Neural progenitor cell (in vitro differentiated cells): ENCODE results near the gene SCGN. TPM values are rescaled to one million over a fixed set of nuclear protein-coding genes. Genes with fewer than 3 reads are reported as not detected.

ENCODE experiments used
- DNase-seq: peaks from one replicate; pipeline ENCODE4 v3.0.0-alpha.2; 2016; ENCODE audit warnings: low spot score
- H2AFZ ChIP-seq: fragments of 200-600 bp; sonication (generic); replicated peaks from 2 replicates; pipeline ENCODE4 v1.6.1; 2016; ENCODE audit warnings: antibody characterized with exemption
- H3F3A ChIP-seq: fragments of 200-600 bp; sonication (generic); 2 replicates; pipeline ENCODE4 v1.6.1; 2016; ENCODE audit warnings: antibody characterized with exemption, low read depth
- H3K27ac ChIP-seq: fragments of 200-600 bp; sonication (generic); 2 replicates; pipeline ENCODE4 v1.5.1; 2016; ENCODE audit warnings: mild to moderate bottlenecking
- H3K27me3 ChIP-seq: fragments of 200-600 bp; sonication (generic); 2 replicates; pipeline ENCODE4 v1.6.1; 2016; ENCODE audit warnings: mild to moderate bottlenecking, moderate library complexity
- H3K36me3 ChIP-seq: fragments of 200-600 bp; sonication (generic); 2 replicates; pipeline ENCODE4 v1.5.1; 2016
- H3K4me1 ChIP-seq: fragments of 200-600 bp; sonication (generic); 2 replicates; pipeline ENCODE4 v1.6.1; 2016; ENCODE audit warnings: mixed run types
- H3K4me2 ChIP-seq: fragments of 200-600 bp; sonication (generic); 2 replicates; pipeline ENCODE4 v1.6.1; 2016
- H3K4me3 ChIP-seq: fragments of 200-600 bp; sonication (generic); 2 replicates; pipeline ENCODE4 v1.5.1; 2016
- H3K79me2 ChIP-seq: fragments of 200-600 bp; sonication (generic); 2 replicates; pipeline ENCODE4 v1.6.1; 2016; ENCODE audit warnings: low read depth
- H3K9ac ChIP-seq: fragments of 200-600 bp; sonication (generic); 2 replicates; pipeline ENCODE4 v1.6.1; 2016
- H3K9me3 ChIP-seq: fragments of 200-600 bp; sonication (generic); 2 replicates; pipeline ENCODE4 v1.5.1; 2016; ENCODE audit warnings: low read depth
- H4K20me1 ChIP-seq: fragments of 200-600 bp; sonication (generic); 2 replicates; pipeline ENCODE4 v1.6.1; 2016; ENCODE audit warnings: low read depth
- H3K27ac Mint-ChIP-seq: 3 replicates; pipeline ENCODE4 v1.8.0; 2021; ENCODE audit warnings: mixed read lengths
- H3K27me3 Mint-ChIP-seq: 2 replicates; pipeline ENCODE4 v1.8.0; 2022; ENCODE audit warnings: low read depth, mild to moderate bottlenecking, inconsistent platforms, moderate library complexity, mixed read lengths; ENCODE audit not compliant: insufficient read depth
- H3K36me3 Mint-ChIP-seq: 3 replicates; pipeline ENCODE4 v1.8.0; 2021; ENCODE audit warnings: mixed read lengths
- H3K4me1 Mint-ChIP-seq: 3 replicates; pipeline ENCODE4 v1.8.0; 2021; ENCODE audit warnings: mixed read lengths
- H3K4me3 Mint-ChIP-seq: 3 replicates; pipeline ENCODE4 v1.8.0; 2021; ENCODE audit warnings: mild to moderate bottlenecking, moderate library complexity, mixed read lengths
- H3K9me3 Mint-ChIP-seq: 3 replicates; pipeline ENCODE4 v1.8.0; 2020; ENCODE audit warnings: mixed read lengths
- EZH2 ChIP-seq: fragments of 200-600 bp; sonication (generic); IDR thresholded peaks from 2 replicates; pipeline ENCODE4 v1.6.1; 2017; ENCODE audit warnings: antibody characterized with exemption, mild to moderate bottlenecking, moderate library complexity
- EZH2phosphoT487 ChIP-seq: fragments of 200-600 bp; sonication (generic); IDR thresholded peaks from 2 replicates; pipeline ENCODE4 v1.6.1; 2017; ENCODE audit warnings: antibody characterized with exemption
- total RNA-seq: library from RNA; depleted of rRNA; stranded (reverse); fragments of >200 nt; gene quantifications from 2 replicates; pipeline ENCODE4 v1.2.3, GENCODE V29; 2015; ENCODE audit warnings: low replicate concordance
- TF ChIP-seq, protein P1 (sequence below): fragments of 200-600 bp; sonication (generic); IDR thresholded peaks from 2 replicates; pipeline ENCODE4 v1.5.1; 2017; ENCODE audit warnings: antibody characterized with exemption, mild to moderate bottlenecking

The SCGN gene
- total RNA-seq, 1 donor from 2014 or later, result not detected

GRCh38 chr6:25743868-25744267, 91.9 kb downstream of the SCGN start:
- TF ChIP-seq EZH2phosphoT487 (no peak), EZH2 (no peak)
- TF ChIP-seq, protein P1, sequence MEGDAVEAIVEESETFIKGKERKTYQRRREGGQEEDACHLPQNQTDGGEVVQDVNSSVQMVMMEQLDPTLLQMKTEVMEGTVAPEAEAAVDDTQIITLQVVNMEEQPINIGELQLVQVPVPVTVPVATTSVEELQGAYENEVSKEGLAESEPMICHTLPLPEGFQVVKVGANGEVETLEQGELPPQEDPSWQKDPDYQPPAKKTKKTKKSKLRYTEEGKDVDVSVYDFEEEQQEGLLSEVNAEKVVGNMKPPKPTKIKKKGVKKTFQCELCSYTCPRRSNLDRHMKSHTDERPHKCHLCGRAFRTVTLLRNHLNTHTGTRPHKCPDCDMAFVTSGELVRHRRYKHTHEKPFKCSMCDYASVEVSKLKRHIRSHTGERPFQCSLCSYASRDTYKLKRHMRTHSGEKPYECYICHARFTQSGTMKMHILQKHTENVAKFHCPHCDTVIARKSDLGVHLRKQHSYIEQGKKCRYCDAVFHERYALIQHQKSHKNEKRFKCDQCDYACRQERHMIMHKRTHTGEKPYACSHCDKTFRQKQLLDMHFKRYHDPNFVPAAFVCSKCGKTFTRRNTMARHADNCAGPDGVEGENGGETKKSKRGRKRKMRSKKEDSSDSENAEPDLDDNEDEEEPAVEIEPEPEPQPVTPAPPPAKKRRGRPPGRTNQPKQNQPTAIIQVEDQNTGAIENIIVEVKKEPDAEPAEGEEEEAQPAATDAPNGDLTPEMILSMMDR, result no peak
- Mint-ChIP-seq H3K36me3 (no peaks in the 10 kb centered on the region), H3K4me1 (no peaks in the 10 kb centered on the region), H3K27ac (no peak overlapping the region), H3K27me3 (peaks cover 2% of the 10 kb centered on the region), H3K4me3 (no peak overlapping the region), H3K9me3 (peaks cover 4% of the 10 kb centered on the region)
- Histone ChIP-seq H3K27me3 (no peaks in the 10 kb centered on the region), H2AFZ (no peak overlapping the region), H4K20me1 (no peaks in the 10 kb centered on the region), H3F3A (no peaks in the 10 kb centered on the region), H3K4me2 (no peak overlapping the region), H3K27ac (no peak overlapping the region), H3K79me2 (no peaks in the 10 kb centered on the region), H3K36me3 (no peaks in the 10 kb centered on the region), H3K4me3 (no peak overlapping the region), H3K9ac (no peak overlapping the region), H3K4me1 (no peaks in the 10 kb centered on the region), H3K9me3 (no peaks in the 10 kb centered on the region)
- no peak for DNase-seq

- H3K79me2 ChIP-seq, result no peaks in the 10 kb centered on the region
- H3K4me1 ChIP-seq, result no peaks in the 10 kb centered on the region
- Mint-ChIP-seq H3K4me3 (no peak overlapping the region), H3K27me3 (peaks cover 2% of the 10 kb centered on the region), H3K4me1 (no peaks in the 10 kb centered on the region), H3K9me3 (peaks cover 4% of the 10 kb centered on the region), H3K27ac (no peak overlapping the region), H3K36me3 (no peaks in the 10 kb centered on the region)
- no peak for DNase-seq
- no peak overlapping the region for H3K4me2 ChIP-seq
- no peaks in the 10 kb centered on the region for H3F3A ChIP-seq
- H3K27ac ChIP-seq, result no peak overlapping the region
- H3K27me3 ChIP-seq, result no peaks in the 10 kb centered on the region
- H3K36me3 ChIP-seq, result no peaks in the 10 kb centered on the region
- TF ChIP-seq EZH2, result no peak
- TF ChIP-seq, protein P1, result no peak
- TF ChIP-seq EZH2phosphoT487, result no peak
- no peaks in the 10 kb centered on the region for H3K9me3 ChIP-seq
- no peaks in the 10 kb centered on the region for H4K20me1 ChIP-seq
- H3K4me3 ChIP-seq, result no peak overlapping the region
- no peak overlapping the region for H2AFZ ChIP-seq
- no peak overlapping the region for H3K9ac ChIP-seq
Observed at GRCh38 chr6:25745836-25746235, 93.8 kb downstream of the SCGN start.

GRCh38 chr6:25746968-25747367, 95.0 kb downstream of the SCGN start:
- no peaks in the 10 kb centered on the region for H3K36me3 Mint-ChIP-seq
- Histone ChIP-seq H3K36me3 (no peaks in the 10 kb centered on the region), H3K9ac (no peak overlapping the region), H3K4me1 (no peaks in the 10 kb centered on the region), H3K9me3 (no peaks in the 10 kb centered on the region), H3F3A (no peaks in the 10 kb centered on the region), H4K20me1 (no peaks in the 10 kb centered on the region), H3K27me3 (no peaks in the 10 kb centered on the region), H3K27ac (no peak overlapping the region), H3K4me3 (no peak overlapping the region), H3K4me2 (no peak overlapping the region), H3K79me2 (no peaks in the 10 kb centered on the region), H2AFZ (no peak overlapping the region)
- no peak for DNase-seq
- no peak overlapping the region for H3K4me3 Mint-ChIP-seq
- H3K27me3 Mint-ChIP-seq, result peaks cover under 1% of the 10 kb centered on the region
- no peaks in the 10 kb centered on the region for H3K4me1 Mint-ChIP-seq
- H3K27ac Mint-ChIP-seq, result no peak overlapping the region
- peaks cover 1% of the 10 kb centered on the region for H3K9me3 Mint-ChIP-seq
- TF ChIP-seq EZH2 (no peak), EZH2phosphoT487 (no peak)
- TF ChIP-seq, protein P1, result peak; percentile 19

DNA sequence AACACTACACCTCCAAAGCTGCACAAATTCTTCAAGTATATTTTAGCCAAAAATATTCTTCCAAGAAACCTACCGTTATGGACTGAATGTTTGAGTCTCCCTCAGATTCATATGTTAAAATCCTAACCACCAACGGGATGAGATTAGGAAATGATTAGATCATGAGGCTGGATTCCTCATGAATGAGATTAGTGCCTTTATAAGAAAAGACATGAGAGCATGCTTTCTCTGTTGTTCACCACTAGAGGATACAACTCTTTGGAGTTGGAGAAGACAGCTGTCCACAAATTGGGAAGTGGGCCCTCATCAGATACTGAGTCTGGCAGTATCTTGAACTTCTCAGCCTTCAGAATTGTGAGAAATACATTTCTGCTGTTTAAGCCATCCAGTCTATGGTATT, 95.5 kb downstream of the SCGN start:
- no peak overlapping the region for H3K9ac ChIP-seq
- Mint-ChIP-seq H3K9me3 (no peaks in the 10 kb centered on the region), H3K36me3 (no peaks in the 10 kb centered on the region), H3K27ac (no peak overlapping the region), H3K4me1 (no peaks in the 10 kb centered on the region), H3K4me3 (no peak overlapping the region), H3K27me3 (no peaks in the 10 kb centered on the region)
- DNase-seq, result no peak
- TF ChIP-seq EZH2phosphoT487 (no peak), EZH2 (no peak)
- TF ChIP-seq, protein P1, result no peak
- H3K9me3 ChIP-seq, result no peaks in the 10 kb centered on the region
- H3K4me2 ChIP-seq, result no peak overlapping the region
- no peak overlapping the region for H3K27ac ChIP-seq
- no peak overlapping the region for H3K4me3 ChIP-seq
- no peak overlapping the region for H2AFZ ChIP-seq
- H3K27me3 ChIP-seq, result no peaks in the 10 kb centered on the region
- no peaks in the 10 kb centered on the region for H3F3A ChIP-seq
- no peaks in the 10 kb centered on the region for H3K36me3 ChIP-seq
- H3K79me2 ChIP-seq, result no peaks in the 10 kb centered on the region
- no peaks in the 10 kb centered on the region for H3K4me1 ChIP-seq
- no peaks in the 10 kb centered on the region for H4K20me1 ChIP-seq
